SU-DHL-6 (cell line): ENCODE measurements around the gene PRKAR1B.

ENCODE experiments used
- H2AFZ ChIP-seq: fragments of 200-600 bp; sonication (generic); 2 replicates; pipeline ENCODE4 v1.6.1; 2014; ENCODE audit warnings: low read depth, mild to moderate bottlenecking, moderate library complexity, mixed read lengths, antibody characterized with exemption, low read length; ENCODE audit not compliant: severe bottlenecking
- H3F3A ChIP-seq: fragments of 200-600 bp; shearing (Covaris generic); 2 replicates; pipeline ENCODE4 v1.6.0; 2016; ENCODE audit warnings: antibody characterized with exemption, mild to moderate bottlenecking; ENCODE audit not compliant: insufficient read depth
- H3K27ac ChIP-seq: fragments of 200-600 bp; sonication (generic); 2 replicates; pipeline ENCODE4 v1.5.1; 2016; ENCODE audit warnings: low read depth, mild to moderate bottlenecking, low read length, moderate library complexity, mixed read lengths
- H3K27me3 ChIP-seq: fragments of 200-600 bp; sonication (generic), shearing (Covaris generic); 2 replicates; pipeline ENCODE4 v1.6.0; 2014; ENCODE audit warnings: mild to moderate bottlenecking, low read length
- H3K36me3 ChIP-seq: fragments of 200-600 bp; sonication (generic); 2 replicates; pipeline ENCODE4 v1.6.1; 2014; ENCODE audit warnings: mild to moderate bottlenecking, low read length, mixed read lengths
- H3K4me2 ChIP-seq: fragments of 300-600, 200-600 bp; shearing (Covaris generic), sonication (generic); 2 replicates; pipeline ENCODE4 v1.6.0; 2014; ENCODE audit warnings: low read length, low read depth, mild to moderate bottlenecking; ENCODE audit not compliant: poor library complexity, severe bottlenecking
- H3K4me3 ChIP-seq: fragments of 200-600 bp; sonication (generic); 2 replicates; pipeline ENCODE4 v1.5.1; 2014; ENCODE audit warnings: antibody characterized with exemption, low read length, mild to moderate bottlenecking, mixed read lengths; ENCODE audit not compliant: insufficient read depth, poor library complexity, severe bottlenecking
- H3K79me2 ChIP-seq: fragments of 200-600 bp; sonication (generic); 2 replicates; pipeline ENCODE4 v1.6.1; 2014; ENCODE audit warnings: mild to moderate bottlenecking, low read length, moderate library complexity; ENCODE audit not compliant: insufficient read depth
- H3K9ac ChIP-seq: fragments of 200-600 bp; sonication (generic); 2 replicates; pipeline ENCODE4 v1.7.0; 2014; ENCODE audit warnings: mild to moderate bottlenecking, low read length
- H3K9me2 ChIP-seq: fragments of 200-600 bp; sonication (generic); replicated peaks from 2 replicates; pipeline ENCODE4 v1.6.1; 2014; ENCODE audit warnings: low read length; ENCODE audit not compliant: insufficient read depth
- H3K9me3 ChIP-seq: fragments of 200-600 bp; sonication (generic); 2 replicates; pipeline ENCODE4 v1.6.1; 2014; ENCODE audit warnings: low read length, mixed read lengths; ENCODE audit not compliant: insufficient read depth
- H4K20me1 ChIP-seq: fragments of 200-600 bp; sonication (generic); 2 replicates; pipeline ENCODE4 v1.6.1; 2014; ENCODE audit warnings: low read depth, mild to moderate bottlenecking, antibody characterized with exemption, low read length, moderate library complexity, mixed read lengths
- EZH2phosphoT487 ChIP-seq: fragments of 200-600 bp; sonication (generic), shearing (Covaris generic); conservative IDR thresholded peaks from 2 replicates; pipeline ENCODE4 v1.6.1; 2018; ENCODE audit warnings: mild to moderate bottlenecking, antibody characterized with exemption, low read length, moderate library complexity, mixed read lengths
- TF ChIP-seq, protein P1 (sequence below): fragments of 200-600 bp; sonication (generic); IDR thresholded peaks from one replicate; pipeline ENCODE4 v1.5.1; 2017; ENCODE audit warnings: antibody characterized with exemption, mild to moderate bottlenecking, low read length, moderate library complexity; ENCODE audit not compliant: insufficient read depth, poor library complexity, severe bottlenecking

Gene PRKAR1B

DNA sequence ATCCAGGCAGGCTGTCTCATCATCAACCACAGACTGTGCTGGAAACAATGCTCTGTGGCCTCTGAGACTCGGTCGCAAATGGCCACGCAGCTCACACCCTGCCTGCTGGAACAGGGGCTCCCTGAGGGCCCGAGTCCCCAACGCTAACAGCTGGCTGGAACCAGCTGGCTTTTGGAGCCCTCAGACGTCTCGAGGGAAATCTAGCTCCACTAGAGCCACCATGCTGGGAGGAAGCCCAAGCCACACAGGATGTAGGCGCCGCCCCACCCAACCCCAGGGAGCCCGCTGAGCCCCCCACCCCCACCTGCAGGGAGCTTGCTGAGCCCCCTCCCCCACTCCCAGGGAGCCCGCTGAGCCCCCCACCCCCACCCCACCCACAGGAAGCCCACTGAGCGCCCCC lies 186.1 kb downstream of the PRKAR1B start:
- Histone ChIP-seq H3K36me3 (no peaks in the 10 kb centered on the region), H3F3A (no peaks in the 10 kb centered on the region), H3K79me2 (no peaks in the 10 kb centered on the region), H3K4me2 (no peak overlapping the region), H3K9me3 (no peaks in the 10 kb centered on the region), H3K4me3 (no peak overlapping the region), H3K9ac (no peak overlapping the region), H3K27me3 (no peaks in the 10 kb centered on the region), H4K20me1 (no peaks in the 10 kb centered on the region; the same call in 1 of the 2 replicates), H3K27ac (no peak overlapping the region), H2AFZ (no peak overlapping the region), H3K9me2 (no peaks in the 10 kb centered on the region)
- TF ChIP-seq, protein P1, sequence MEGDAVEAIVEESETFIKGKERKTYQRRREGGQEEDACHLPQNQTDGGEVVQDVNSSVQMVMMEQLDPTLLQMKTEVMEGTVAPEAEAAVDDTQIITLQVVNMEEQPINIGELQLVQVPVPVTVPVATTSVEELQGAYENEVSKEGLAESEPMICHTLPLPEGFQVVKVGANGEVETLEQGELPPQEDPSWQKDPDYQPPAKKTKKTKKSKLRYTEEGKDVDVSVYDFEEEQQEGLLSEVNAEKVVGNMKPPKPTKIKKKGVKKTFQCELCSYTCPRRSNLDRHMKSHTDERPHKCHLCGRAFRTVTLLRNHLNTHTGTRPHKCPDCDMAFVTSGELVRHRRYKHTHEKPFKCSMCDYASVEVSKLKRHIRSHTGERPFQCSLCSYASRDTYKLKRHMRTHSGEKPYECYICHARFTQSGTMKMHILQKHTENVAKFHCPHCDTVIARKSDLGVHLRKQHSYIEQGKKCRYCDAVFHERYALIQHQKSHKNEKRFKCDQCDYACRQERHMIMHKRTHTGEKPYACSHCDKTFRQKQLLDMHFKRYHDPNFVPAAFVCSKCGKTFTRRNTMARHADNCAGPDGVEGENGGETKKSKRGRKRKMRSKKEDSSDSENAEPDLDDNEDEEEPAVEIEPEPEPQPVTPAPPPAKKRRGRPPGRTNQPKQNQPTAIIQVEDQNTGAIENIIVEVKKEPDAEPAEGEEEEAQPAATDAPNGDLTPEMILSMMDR = no peak
- TF ChIP-seq EZH2phosphoT487 = no peak

DNA sequence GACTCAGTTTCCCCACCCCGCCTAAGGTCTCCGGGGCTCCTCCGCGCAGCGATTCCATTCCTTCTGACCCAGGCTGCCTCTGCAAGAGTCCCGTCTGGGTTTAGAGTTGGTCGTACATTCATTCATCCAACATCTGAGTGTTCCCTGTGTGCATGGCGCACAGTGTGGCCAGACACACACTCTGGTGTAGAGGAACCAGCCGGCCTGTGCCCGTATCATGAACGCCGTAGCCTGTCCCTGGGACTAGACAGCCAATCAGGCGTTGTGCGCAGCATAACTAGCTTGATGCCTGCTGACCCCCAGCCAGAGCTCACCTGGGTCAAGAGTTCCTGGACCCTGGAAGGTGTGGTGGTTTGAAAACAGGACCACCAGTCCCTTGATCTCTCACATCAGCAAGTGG lies 186.5 kb downstream of the PRKAR1B start:
- Histone ChIP-seq H3K27me3 (no peaks in the 10 kb centered on the region), H3K36me3 (no peaks in the 10 kb centered on the region), H3F3A (no peaks in the 10 kb centered on the region), H4K20me1 (no peaks in the 10 kb centered on the region; the same call in 1 of the 2 replicates), H3K9ac (no peak overlapping the region), H3K27ac (no peak overlapping the region), H3K4me2 (no peak overlapping the region), H3K4me3 (no peak overlapping the region), H3K9me2 (no peaks in the 10 kb centered on the region), H3K79me2 (no peaks in the 10 kb centered on the region), H3K9me3 (no peaks in the 10 kb centered on the region), H2AFZ (no peak overlapping the region)
- no peak for TF ChIP-seq EZH2phosphoT487
- TF ChIP-seq, protein P1 = no peak

DNA sequence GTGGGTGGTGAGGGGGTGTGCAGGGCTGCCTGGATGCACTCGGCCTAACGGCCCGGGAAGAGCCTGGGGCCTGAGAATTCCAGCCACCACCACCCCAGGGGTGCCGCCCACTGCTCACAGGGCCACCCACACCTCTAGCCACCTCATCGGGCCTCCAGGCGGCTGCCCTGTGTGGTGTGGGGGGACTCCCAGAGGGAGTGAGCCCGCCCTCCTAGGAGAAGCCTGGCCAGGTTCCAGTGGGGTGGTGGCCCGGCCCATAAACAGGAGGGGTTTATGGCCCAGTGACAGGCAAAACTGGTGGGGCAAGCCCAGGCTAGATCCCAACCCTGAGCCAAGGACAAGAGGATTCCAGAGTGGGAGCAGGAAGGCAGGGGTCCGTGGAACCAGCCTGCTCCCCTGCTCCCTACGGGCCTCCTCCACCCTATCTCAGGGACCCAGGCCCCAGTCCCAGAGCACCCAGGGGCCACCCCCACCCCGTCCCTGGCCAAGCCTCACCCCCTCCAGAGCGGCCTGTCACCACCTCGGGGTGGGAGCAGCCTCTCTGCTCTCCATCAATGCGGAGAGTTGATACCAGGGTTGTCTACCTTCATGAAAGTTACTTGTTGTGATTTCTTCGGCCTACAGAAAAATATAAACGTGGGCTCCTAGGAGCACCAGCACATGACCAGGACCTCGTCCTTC lies 187.2 kb downstream of the PRKAR1B start:
- Histone ChIP-seq H3K4me3 (no peak overlapping the region), H3K27me3 (no peaks in the 10 kb centered on the region), H3K9ac (no peak overlapping the region), H3K79me2 (no peaks in the 10 kb centered on the region), H3K36me3 (no peaks in the 10 kb centered on the region), H3F3A (no peaks in the 10 kb centered on the region), H3K4me2 (no peak overlapping the region), H3K27ac (no peak overlapping the region), H3K9me3 (no peaks in the 10 kb centered on the region), H4K20me1 (no peaks in the 10 kb centered on the region; the same call in 1 of the 2 replicates), H3K9me2 (no peaks in the 10 kb centered on the region), H2AFZ (no peak overlapping the region)
- no peak for TF ChIP-seq EZH2phosphoT487
- TF ChIP-seq, protein P1 = no peak
